Measurements from ENCODE around the gene CNTNAP4. TPM values are rescaled to one million over a fixed set of nuclear protein-coding genes. Genes with fewer than 3 reads are reported as not detected.

CNTNAP4 gene
- total and polyA plus RNA-seq, 10 of the 15 experiments (the other 5 are each of a cell fraction or from before 2014, with no cell fraction given) = 0.45 to 1.9 (median 0.90) TPM

- no peaks in the 10 kb centered on the region for H3K4me1 ChIP-seq (ENCODE audit: control insufficient read depth, insufficient read depth, low read length)
- DNase-seq (ENCODE audit: low read depth, low spot score) (no peak), ATAC-seq (no peak), FAIRE-seq (no peak)
- H3K36me3 ChIP-seq (ENCODE audit: control insufficient read depth in 2 of 2, insufficient read depth in 2 of 2, low read length in 1 of 2) = no peaks in the 10 kb centered on the region
- no TSS peak for BruUV-seq (replicated peaks)
- no peaks in the 10 kb centered on the region for H3K79me2 ChIP-seq (ENCODE audit: control insufficient read depth, insufficient read depth, low read length)
- no peaks in the 10 kb centered on the region for H3K27me3 ChIP-seq (replicated peaks in 1 of 2; ENCODE audit: control insufficient read depth in 2 of 2, insufficient read depth in 2 of 2, low read length in 1 of 2)
- RAD21 ChIA-PET (ENCODE audit: unreplicated experiment) = no interaction called here
- CTCF ChIA-PET = no interaction called here
- intact Hi-C loops (cut with micrococcal nuclease; ENCODE audit: unreplicated experiment) = no loop called here
- POLR2A ChIA-PET = no interaction called here
- TF ChIP-seq NFXL1 (IDR thresholded peaks at IDR 0.05; ENCODE audit: borderline replicate concordance) (no peak), PBX3 (IDR thresholded peaks at IDR 0.05; ENCODE audit: insufficient replicate concordance, low read depth, low read length) (no peak), SP1 (IDR thresholded peaks at IDR 0.05; ENCODE audit: low read depth, low read length) (no peak), MXI1 (IDR thresholded peaks at IDR 0.05; ENCODE audit: low read depth, low read length) (no peak), NFYA (IDR thresholded peaks at IDR 0.05; ENCODE audit: borderline replicate concordance, low read depth, low read length) (no peak), PAX8 (IDR thresholded peaks at IDR 0.05) (no peak)
- H2AFZ ChIP-seq (ENCODE audit: control insufficient read depth, low read depth, low read length) = no peak overlapping the region
- no peaks in the 10 kb centered on the region for H4K20me1 ChIP-seq (ENCODE audit: control insufficient read depth, insufficient read depth)
- no peak overlapping the region for H3K4me3 ChIP-seq
- SMC1A ChIA-PET (ENCODE audit: uncharacterized antibody, unreplicated experiment) = no interaction called here
- no peaks in the 10 kb centered on the region for H3K9me3 ChIP-seq (replicated peaks; ENCODE audit: control insufficient read depth, insufficient read depth, low read length)
- H3K9ac ChIP-seq (ENCODE audit: control insufficient read depth, insufficient read depth, low read length) = no peak overlapping the region
- no peak overlapping the region for H3K4me2 ChIP-seq (ENCODE audit: control insufficient read depth, insufficient read depth)
- in situ Hi-C loops (cut with MboI) = no loop called here
- H3K27ac ChIP-seq (ENCODE audit: control insufficient read depth, insufficient read depth) = no peak overlapping the region
- WGBS (ENCODE audit: insufficient coverage, insufficient replicate concordance, low lambda C conversion rate, missing lambda C conversion rate) = 8% methylated on average over 5 of the region's 5 CpGs
Observed at GRCh38 chr16:76456016-76456415, 178.8 kb downstream of the CNTNAP4 start.

- WGBS (ENCODE audit: insufficient coverage, insufficient replicate concordance, low lambda C conversion rate, missing lambda C conversion rate) = 29% methylated on average over 2 of the region's 2 CpGs
- FAIRE-seq = no peak
- H4K20me1 ChIP-seq (ENCODE audit: control insufficient read depth, insufficient read depth) = no peaks in the 10 kb centered on the region
- BruUV-seq (replicated peaks) = no TSS peak
- H3K36me3 ChIP-seq (ENCODE audit: control insufficient read depth in 2 of 2, insufficient read depth in 2 of 2, low read length in 1 of 2) = no peaks in the 10 kb centered on the region
- no peaks in the 10 kb centered on the region for H3K79me2 ChIP-seq (ENCODE audit: control insufficient read depth, insufficient read depth, low read length)
- ChIA-PET RAD21 (ENCODE audit: unreplicated experiment) (no interaction called here), POLR2A (no interaction called here), CTCF (no interaction called here), SMC1A (ENCODE audit: uncharacterized antibody, unreplicated experiment) (no interaction called here)
- TF ChIP-seq RFX5 (IDR thresholded peaks at IDR 0.05; ENCODE audit: low read depth, low read length) = no peak
- TF ChIP-seq STAT1 (conservative IDR thresholded peaks at IDR 0.05) = no peak
- no peak for TF ChIP-seq TCF3 (IDR thresholded peaks at IDR 0.05; ENCODE audit: borderline replicate concordance, insufficient read depth, low read depth, low read length)
- TF ChIP-seq ETV6 (conservative IDR thresholded peaks at IDR 0.05 in 1 of 2, IDR thresholded peaks at IDR 0.05 in 1 of 2; ENCODE audit: borderline replicate concordance in 1 of 2, low read depth in 1 of 2) = no peak
- TF ChIP-seq ZZZ3 (IDR thresholded peaks at IDR 0.05; ENCODE audit: control insufficient read depth, insufficient read length, low read depth) = no peak
- H3K9me3 ChIP-seq (replicated peaks; ENCODE audit: control insufficient read depth, insufficient read depth, low read length) = no peaks in the 10 kb centered on the region
- H3K9ac ChIP-seq (ENCODE audit: control insufficient read depth, insufficient read depth, low read length) = no peak overlapping the region
- H3K4me3 ChIP-seq = no peak overlapping the region
- no peak for DNase-seq (ENCODE audit: low read depth, low spot score)
- H3K27me3 ChIP-seq (replicated peaks in 1 of 2; ENCODE audit: control insufficient read depth in 2 of 2, insufficient read depth in 2 of 2, low read length in 1 of 2) = no peaks in the 10 kb centered on the region
- no peak overlapping the region for H3K4me2 ChIP-seq (ENCODE audit: control insufficient read depth, insufficient read depth)
- intact Hi-C loops (cut with micrococcal nuclease; ENCODE audit: unreplicated experiment) (no loop called here), in situ Hi-C loops (cut with MboI) (no loop called here)
- H3K27ac ChIP-seq (ENCODE audit: control insufficient read depth, insufficient read depth) = no peak overlapping the region
- H2AFZ ChIP-seq (ENCODE audit: control insufficient read depth, low read depth, low read length) = no peak overlapping the region
- no peak for ATAC-seq
- H3K4me1 ChIP-seq (ENCODE audit: control insufficient read depth, insufficient read depth, low read length) = no peaks in the 10 kb centered on the region
Observed at GRCh38 chr16:76459111-76459510, 181.9 kb downstream of the CNTNAP4 start.

Measured in GM12878 (cell line).